SK-N-MC (cell line): Measurements from ENCODE around the gene POLR2M.

Experiments
- EZH2 ChIP-seq: fragments of 200-600 bp; sonication (generic); IDR thresholded peaks from one replicate; pipeline ENCODE4 v1.6.1; 2017; ENCODE audit warnings: antibody characterized with exemption
- POLR2AphosphoS5 ChIP-seq: IDR thresholded peaks from 2 replicates; pipeline ENCODE4 v1.6.1; 2012; ENCODE audit warnings: mild to moderate bottlenecking, low read depth, low read length, borderline replicate concordance

GRCh38 chr15:57727031-57727430 is 20.5 kb downstream of the POLR2M start:
- no peak for TF ChIP-seq POLR2AphosphoS5
- TF ChIP-seq EZH2, result no peak
